Smooth muscle cell of the brain vasculature (primary cell): ENCODE results near the gene GSG1L.

Source experiments
- DNase-seq: peaks from one replicate; pipeline ENCODE4 v3.0.0-alpha.2; 2012; ENCODE audit warnings: low read depth, low spot score

GSG1L gene

GRCh38 chr16:27775254-27775653 lies 288.3 kb downstream of the GSG1L start:
- no peak for DNase-seq

DNA sequence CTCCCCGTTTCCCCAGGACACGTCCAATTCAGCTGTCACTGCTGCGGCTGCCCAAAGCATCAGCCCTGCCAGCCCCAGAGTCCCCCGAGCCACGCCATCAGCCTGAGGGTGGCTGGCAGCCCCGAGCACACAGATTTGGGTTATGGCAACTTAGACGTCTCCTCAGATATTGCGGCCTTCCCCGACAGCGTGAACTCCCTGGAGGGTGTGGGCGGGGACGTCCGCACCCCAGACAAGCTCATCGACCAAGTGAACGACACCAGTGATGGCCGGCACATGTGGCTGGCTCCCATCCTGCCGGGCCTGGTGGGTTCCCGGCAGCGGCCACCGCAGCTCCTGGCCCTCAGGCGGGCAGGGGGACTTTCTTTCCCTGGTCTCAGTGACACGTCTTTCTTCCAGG lies 288.7 kb downstream of the GSG1L start:
- DNase-seq, result no peak

GRCh38 chr16:27773344-27773743 lies 290.2 kb downstream of the GSG1L start:
- no peak for DNase-seq

- DNase-seq, result no peak
These were observed 291.3 kb downstream of the GSG1L start for GRCh38 chr16:27772093-27772825.

GRCh38 chr16:27771201-27771910 lies 292.2 kb downstream of the GSG1L start:
- DNase-seq, result no peak

DNA sequence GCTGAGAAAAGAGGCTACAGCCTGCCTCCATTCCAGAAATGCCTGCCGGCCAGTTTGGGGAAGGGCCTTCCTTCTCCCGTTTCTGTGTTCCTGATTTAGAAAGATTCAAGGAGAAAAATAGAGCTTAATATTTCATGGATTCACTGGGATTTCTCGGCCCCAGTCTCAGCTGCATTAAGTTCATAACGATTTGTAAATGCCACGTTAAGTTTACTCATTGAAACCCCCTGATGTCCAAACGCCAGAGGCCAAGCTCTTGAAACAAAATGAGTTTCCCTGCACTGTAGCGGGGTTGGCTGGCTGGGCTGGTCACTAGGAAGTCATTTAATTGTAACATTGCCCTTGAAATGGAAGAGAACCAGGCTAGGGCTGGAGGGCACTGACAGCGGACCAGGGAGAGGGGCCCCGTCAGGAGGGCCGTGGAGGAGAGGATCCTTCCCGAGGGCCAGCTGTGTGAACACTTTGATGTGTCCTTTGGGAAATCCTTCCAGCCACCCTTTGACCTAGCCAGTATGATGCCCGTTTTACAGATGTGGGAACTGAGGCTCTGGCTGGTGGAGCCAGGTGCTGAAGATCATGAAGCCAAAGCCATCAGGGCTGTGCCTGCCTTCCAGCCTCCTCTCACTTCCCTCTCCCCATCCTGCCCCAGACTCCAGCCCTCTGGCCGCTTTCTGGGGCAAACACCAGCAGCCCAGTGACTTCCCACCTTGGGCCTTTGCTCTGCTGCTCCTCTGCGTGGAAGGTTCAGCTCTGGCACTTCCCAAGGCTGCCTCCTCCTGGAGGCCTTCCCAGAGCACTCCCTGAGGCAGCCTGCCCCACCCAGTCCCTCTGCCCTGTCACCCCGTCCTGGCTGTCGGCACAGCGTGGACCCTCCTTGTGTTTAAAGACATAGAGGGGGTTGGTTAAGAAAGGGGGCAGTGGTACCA lies 293.0 kb downstream of the GSG1L start:
- no peak for DNase-seq

- DNase-seq, result no peak
These were observed 293.8 kb downstream of the GSG1L start for GRCh38 chr16:27769561-27770255.

DNA sequence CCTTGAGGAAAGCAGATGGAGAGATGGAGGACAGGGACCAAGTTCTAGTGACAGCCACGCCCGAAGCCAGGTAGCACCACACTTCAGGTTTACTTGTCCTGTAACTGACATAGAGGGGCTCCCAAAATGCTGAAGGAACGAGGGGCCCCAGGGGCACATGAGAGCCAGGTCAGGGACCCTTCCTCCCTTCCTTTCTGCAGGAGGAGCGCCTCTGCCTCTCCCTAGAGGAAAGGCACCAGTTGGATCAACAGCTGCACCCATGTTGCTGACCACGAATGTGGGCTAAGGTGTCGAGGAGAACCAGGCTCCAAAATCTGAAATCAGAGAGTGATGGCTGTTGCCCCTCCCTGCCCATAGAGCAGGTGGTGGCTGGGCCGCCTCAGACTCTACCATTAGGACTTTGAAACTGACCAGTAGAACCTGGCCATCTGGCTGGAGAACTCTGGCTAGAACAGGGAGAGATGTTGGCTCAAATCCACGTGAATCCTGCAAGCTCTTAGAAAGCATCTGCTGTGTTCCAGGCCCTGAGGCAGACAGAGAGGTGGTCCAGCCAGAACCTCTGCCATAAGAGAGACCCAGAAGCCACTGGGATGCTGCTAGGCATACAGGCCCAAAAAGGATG lies 294.8 kb downstream of the GSG1L start:
- DNase-seq, result no peak

DNA sequence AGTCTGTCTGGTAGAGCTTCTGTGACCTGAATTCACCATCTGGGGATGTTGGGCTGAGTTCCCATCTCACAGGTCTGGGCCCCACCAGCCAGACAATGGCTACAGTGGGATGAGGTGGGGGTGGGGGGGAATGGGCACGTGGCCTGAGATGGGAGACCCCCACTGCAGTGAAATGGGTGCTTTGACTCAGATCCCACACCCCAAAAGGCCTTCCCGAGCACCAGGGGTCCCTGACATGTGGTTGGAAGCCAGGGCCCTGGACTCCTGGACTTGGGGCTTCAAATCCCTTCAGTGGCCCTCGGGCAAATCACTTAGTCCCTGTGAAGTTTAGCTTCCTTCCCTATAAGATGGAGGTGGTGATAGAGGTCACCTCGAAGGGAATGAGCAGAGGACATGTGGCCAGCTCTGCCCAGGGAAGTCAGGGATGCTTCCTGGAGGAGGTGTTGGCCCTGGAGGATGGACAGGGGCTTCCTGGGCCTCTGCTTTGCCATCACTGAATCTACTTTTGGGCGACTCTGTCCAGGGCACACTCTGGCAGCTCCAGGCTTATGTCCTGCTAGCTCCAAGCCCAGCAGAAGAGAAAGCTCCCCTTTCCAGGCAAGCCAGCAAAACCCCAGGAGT lies 295.4 kb downstream of the GSG1L start:
- DNase-seq, result no peak

DNA sequence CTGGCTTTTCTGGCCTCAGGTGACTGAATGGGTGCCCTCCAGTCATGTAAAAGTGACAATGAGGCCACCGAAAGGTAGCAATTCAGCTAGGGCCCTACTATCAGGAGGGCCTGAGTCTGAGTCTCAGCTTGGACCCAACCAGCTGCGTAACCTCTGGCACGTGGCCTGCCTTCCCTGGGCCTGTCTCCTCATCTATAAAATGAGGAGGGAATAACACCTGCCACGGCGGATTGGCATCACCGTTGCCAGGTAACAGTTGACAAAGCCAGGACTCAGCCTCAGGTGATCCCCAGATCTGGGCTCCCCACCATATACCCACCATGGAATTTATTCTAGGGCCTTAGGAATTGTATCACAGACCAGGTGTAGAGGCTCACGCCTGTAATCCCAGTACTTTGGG lies 296.4 kb downstream of the GSG1L start:
- DNase-seq, result no peak

DNA sequence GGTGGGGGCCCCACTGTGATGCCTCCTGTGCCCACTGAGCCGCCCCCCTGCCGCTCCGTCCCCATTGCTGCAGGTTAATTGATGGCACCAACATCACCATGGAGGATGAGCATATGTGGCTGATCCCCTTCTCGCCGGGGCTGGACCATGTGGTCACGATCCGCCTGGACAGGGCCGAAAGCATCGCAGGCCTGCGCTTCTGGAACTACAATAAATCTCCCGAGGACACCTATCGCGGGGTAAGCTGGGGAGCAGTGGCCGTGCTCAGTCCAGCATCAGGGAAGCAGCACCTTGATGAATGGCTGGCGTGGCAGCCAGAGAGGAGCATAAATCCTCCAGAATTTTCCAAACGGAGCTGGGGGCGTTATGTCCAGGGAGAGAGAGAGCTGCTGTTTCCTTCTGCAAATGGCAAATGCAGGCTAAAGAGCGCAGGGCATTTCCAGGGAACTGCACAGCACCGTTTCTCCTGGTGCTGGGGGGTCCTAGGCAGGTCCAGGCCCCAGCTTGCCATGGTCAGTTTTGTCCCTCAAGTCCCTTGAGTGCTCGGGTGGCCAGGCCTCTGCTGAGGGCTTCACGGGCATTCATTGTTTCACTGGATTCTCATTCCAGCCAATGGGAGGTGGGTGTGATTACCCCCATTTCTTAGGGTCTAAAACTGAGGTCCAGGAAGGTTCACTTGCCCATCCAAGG lies 297.1 kb downstream of the GSG1L start:
- DNase-seq, result no peak

DNA sequence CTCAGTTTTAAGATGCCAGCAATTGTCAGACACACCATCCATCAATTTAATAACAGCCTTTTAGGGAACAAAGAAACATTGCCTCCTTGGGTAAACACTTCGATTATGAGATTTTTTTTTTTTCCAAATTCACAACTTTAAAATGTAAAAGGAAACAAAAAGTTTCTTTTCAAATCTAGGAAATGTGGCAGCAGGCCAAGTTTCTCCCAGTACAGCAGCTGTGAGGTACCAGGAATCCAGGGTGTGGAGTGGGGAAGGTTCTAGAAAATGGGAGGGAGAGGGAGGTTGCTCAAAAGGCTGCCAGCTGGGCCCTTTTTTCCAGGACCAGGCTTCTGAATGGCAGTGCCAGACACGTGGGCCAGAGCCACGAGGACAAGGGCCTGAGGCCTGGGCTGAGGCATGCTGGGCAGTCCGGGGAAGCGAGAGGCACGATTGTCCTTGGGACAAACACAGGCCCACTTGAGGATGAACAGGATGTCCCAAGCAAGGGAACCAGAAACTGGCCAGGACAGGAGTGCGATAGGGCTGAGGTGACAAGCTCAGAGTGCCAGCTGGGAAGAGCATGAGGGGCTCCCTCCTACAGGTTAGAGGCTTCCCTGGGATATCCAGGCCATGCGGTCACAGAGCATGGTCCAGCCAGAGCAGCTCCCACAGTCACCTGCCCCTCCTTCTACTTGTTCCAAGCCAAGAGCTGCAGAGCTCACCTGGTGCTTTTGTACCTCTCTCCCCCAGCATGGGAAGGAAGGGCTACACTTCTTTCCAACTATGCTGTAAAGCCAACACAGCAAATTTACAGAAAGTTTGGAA lies 298.4 kb downstream of the GSG1L start:
- DNase-seq, result no peak

DNA sequence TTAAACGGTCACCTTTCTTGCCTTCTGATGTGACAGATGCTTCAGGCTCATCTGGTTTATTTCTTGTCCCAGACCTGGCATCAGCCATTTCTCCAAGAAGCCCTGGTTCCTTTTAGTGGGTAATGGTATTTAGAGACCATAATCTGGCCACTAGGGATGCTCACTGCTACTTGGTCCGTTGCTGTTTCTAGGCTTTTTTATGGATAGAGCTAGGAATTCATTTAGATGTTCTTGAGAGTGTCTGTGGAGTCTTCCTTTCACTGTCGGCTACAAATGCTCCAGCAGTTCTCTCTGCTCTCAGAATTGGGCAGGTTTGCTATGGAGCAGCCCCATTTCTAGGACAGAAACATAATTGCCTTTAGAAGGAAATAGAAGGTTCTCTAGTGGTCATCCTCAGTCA lies 299.1 kb downstream of the GSG1L start:
- no peak for DNase-seq

- DNase-seq, result no peak
These were observed 301.1 kb downstream of the GSG1L start for GRCh38 chr16:27762441-27762840.

- DNase-seq, result no peak
These were observed 301.7 kb downstream of the GSG1L start for GRCh38 chr16:27761816-27762215.

DNA sequence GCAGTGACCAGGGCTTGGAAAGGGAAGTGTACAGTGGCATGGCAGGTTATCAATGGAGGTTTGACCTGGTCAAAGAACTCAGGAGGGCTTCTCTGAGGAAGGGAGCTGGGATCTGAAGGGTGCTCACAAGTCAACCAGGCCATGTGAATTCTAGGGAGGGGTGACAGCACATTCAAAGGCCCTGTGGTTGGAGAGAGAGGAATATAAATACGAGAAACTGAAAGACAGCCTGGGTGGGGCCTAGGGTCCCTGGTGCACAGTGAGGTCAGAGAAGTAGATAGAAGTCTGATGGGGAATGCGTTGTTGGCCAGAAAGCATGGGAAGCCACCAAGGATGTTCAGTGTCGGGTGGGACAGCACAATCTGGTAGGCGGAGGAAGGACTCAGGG lies 302.7 kb downstream of the GSG1L start:
- DNase-seq, result no peak

DNA sequence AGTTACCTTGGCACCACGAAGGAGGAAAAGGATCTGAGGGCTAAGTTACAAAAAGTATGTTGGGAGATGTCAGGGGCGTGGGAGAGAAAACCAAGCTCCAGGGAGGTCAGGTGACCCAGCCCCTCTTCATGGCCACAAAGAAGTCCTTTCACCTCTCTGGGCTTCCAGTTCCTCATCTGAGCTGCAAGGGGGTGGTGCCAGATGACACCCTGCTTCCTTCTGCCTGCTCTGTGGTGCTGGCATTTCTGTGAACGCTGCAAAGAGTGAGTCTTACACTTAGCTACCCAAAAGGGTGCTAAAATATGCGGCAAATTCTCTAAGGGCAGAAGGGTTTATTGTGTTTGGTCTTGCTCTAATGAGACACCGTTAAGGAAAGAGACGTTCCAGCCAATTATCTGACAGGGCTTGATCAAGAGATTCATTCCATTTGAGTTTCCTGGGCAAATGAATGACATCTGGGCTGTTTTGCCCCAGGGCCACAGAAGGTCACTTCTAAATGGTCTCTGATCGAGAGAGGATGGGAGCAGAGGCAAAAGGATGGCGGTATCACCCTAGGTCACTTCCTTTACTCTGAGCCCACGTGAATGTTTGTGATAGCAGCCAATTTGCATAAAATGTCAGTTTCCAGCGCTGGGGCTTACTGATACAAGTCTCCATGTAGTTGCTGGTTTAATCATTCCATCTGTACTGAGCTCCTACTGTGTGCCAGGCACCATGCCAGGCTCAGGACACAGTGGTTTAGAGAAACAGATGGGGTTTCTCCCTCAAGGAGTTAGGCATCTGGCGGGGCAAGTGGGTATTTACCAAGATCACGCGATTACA lies 303.3 kb downstream of the GSG1L start:
- DNase-seq, result no peak

- no peak for DNase-seq
These were observed 304.1 kb downstream of the GSG1L start for GRCh38 chr16:27759301-27759871.
